Ascending aorta (tissue), 2 donors: ENCODE measurements around the gene ST6GALNAC3. TPM values are rescaled to one million over a fixed set of nuclear protein-coding genes. Genes with fewer than 3 reads are reported as not detected.
"Not testable (repeated sequence)": the region's sequence is repeated elsewhere in the genome, so short reads cannot be mapped to it uniquely, and the experiment has no call there.

ENCODE experiments used
- DNase-seq, 2 donors: peaks; one replicate each; pipeline ENCODE4 v3.0.0-alpha.2; 2019; ENCODE audit warnings: low spot score in 2 of 2
- H3K27ac ChIP-seq, 2 donors: fragments of 200-600 bp; sonication (generic); one replicate each; pipeline ENCODE4 v1.5.1; 2016 to 2017; ENCODE audit warnings: mild to moderate bottlenecking in 1 of 2
- H3K27me3 ChIP-seq: fragments of 200-600 bp; sonication (generic); one replicate; pipeline ENCODE4 v1.5.1; 2017
- H3K36me3 ChIP-seq, 2 donors: fragments of 200-600 bp; sonication (generic); one replicate each; pipeline ENCODE4 v1.5.1; 2016
- H3K4me1 ChIP-seq, 2 donors: fragments of 200-600 bp; sonication (generic); one replicate each; pipeline ENCODE4 v1.5.1; 2016 to 2017; ENCODE audit warnings: mild to moderate bottlenecking in 1 of 2
- H3K4me3 ChIP-seq, 2 donors: fragments of 200-600 bp; sonication (generic); one replicate each; pipeline ENCODE4 v1.5.1; 2016 to 2017; ENCODE audit warnings: mild to moderate bottlenecking in 1 of 2
- H3K9me3 ChIP-seq, 2 donors: fragments of 200-600 bp; sonication (generic); one replicate each; pipeline ENCODE4 v1.5.1; 2016
- CTCF ChIP-seq, 3 experiments: fragments of 200-600 bp in 2 of 3; fragments of 450-650 bp in 1 of 3; sonication (generic) in 2 of 3; IDR thresholded peaks; one replicate each; pipeline ENCODE4 v1.5.1; 2016 to 2019; ENCODE audit warnings: antibody characterized with exemption in 3 of 3, mild to moderate bottlenecking in 1 of 3, moderate library complexity in 1 of 3
- intact Hi-C: fragments of 100-400 bp; cut with DNase I; formaldehyde crosslinking; loops from one replicate; pipeline ENCODE4 v1.15.1; 2023
- total RNA-seq: library from RNA; depleted of rRNA; stranded (reverse); fragments of >200 nt; gene quantifications from one replicate; pipeline ENCODE4 v1.1.0, GENCODE V29; 2016

ST6GALNAC3 gene
- total RNA-seq, 1 donor from 2014 or later, result 34.5 TPM

- H3K4me1 ChIP-seq, result no peaks in the 10 kb centered on the region
- H3K9me3 ChIP-seq, result no peaks in the 10 kb centered on the region
- H3K27ac ChIP-seq, result no peak overlapping the region
- H3K4me3 ChIP-seq, result no peak overlapping the region
- no peak for DNase-seq
- TF ChIP-seq CTCF (IDR thresholded peaks at IDR 0.05), result no peak
- intact Hi-C loops, result no loop called here
- H3K36me3 ChIP-seq, result no peaks in the 10 kb centered on the region
- H3K27me3 ChIP-seq, result no peaks in the 10 kb centered on the region
These were observed 566.2 kb downstream of the ST6GALNAC3 start for GRCh38 chr1:76640723-76641122.

GRCh38 chr1:76644139-76644538 is 569.6 kb downstream of the ST6GALNAC3 start:
- Histone ChIP-seq H3K9me3 (no peaks in the 10 kb centered on the region), H3K4me1 (no peaks in the 10 kb centered on the region), H3K36me3 (no peaks in the 10 kb centered on the region), H3K27me3 (no peaks in the 10 kb centered on the region), H3K27ac (no peak overlapping the region), H3K4me3 (no peak overlapping the region)
- TF ChIP-seq CTCF (IDR thresholded peaks at IDR 0.05), result no peak
- no peak for DNase-seq
- intact Hi-C loops, result no loop called here

- H3K4me3 ChIP-seq, DNase-seq, H3K27ac ChIP-seq, intact Hi-C loops, H3K36me3 ChIP-seq, H3K27me3 ChIP-seq, H3K4me1 ChIP-seq: not testable (repeated sequence)
- peaks cover 0 to 11% of the 10 kb centered on the region in 2 donors for H3K9me3 ChIP-seq
These were observed 578.3 kb downstream of the ST6GALNAC3 start for GRCh38 chr1:76652860-76653259.

DNA sequence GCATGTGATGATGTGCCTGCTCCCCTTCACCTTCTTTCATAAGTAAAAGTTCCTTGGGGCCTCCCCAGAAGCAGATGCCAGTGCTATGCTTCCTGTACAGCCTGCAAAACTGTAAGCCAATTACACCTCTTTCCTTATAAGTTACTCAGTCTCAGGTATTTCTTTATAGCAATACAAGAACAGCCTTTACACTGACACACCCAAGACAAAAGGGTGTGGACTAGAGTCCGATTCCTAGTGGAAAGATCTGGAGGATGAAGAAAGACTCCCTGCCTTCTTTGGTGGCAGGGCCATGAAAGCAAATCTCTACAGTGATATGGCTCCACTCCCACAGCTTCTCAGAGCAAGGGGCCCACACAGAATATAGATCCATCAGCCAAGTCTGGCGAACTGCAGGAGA is 583.1 kb downstream of the ST6GALNAC3 start:
- Histone ChIP-seq H3K9me3 (no peaks in the 10 kb centered on the region), H3K27me3 (no peaks in the 10 kb centered on the region), H3K27ac (no peak overlapping the region), H3K4me3 (no peak overlapping the region), H3K36me3 (no peaks in the 10 kb centered on the region), H3K4me1 (no peaks in the 10 kb centered on the region)
- DNase-seq, result no peak
- TF ChIP-seq CTCF (IDR thresholded peaks at IDR 0.05), result no peak
- intact Hi-C loops, result no loop called here

GRCh38 chr1:76659171-76659940 is 584.8 kb downstream of the ST6GALNAC3 start:
- H3K27me3 ChIP-seq, result no peaks in the 10 kb centered on the region
- no peaks in the 10 kb centered on the region for H3K36me3 ChIP-seq
- intact Hi-C loops, result no loop called here
- H3K4me1 ChIP-seq, result no peaks in the 10 kb centered on the region
- H3K4me3 ChIP-seq, result no peak overlapping the region
- no peak overlapping the region for H3K27ac ChIP-seq
- H3K9me3 ChIP-seq, result no peaks in the 10 kb centered on the region
- no peak for TF ChIP-seq CTCF (IDR thresholded peaks at IDR 0.05)
- DNase-seq, result no peak

DNA sequence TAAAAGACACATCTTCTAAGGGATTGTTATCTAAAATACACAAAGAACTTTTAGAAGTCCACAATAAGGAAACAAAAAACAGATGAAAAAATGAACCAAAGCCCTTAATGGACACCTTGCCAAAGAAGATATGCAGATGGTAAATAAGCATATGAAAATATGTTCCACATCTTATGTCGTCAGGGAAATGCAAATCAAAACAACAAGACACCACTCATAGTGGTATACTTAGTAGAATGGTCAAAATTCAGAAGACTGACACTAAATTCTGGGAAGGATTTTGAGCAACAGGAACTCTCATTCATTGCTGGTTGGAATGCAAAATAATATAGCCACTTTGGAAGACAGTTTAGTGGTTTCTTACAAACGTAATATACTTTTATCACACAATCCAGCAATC is 587.0 kb downstream of the ST6GALNAC3 start:
- intact Hi-C loops, result no loop called here
- H3K4me3 ChIP-seq, result no peak overlapping the region
- H3K27me3 ChIP-seq, result no peaks in the 10 kb centered on the region
- H3K9me3 ChIP-seq, result no peaks in the 10 kb centered on the region
- H3K4me1 ChIP-seq, result no peaks in the 10 kb centered on the region
- no peak for TF ChIP-seq CTCF (IDR thresholded peaks at IDR 0.05)
- H3K27ac ChIP-seq, result no peak overlapping the region
- no peak for DNase-seq
- H3K36me3 ChIP-seq, result no peaks in the 10 kb centered on the region
